GM12878 (cell line): ENCODE data around the gene SLAMF9.

Source experiments
- CTCF ChIP-seq, 3 experiments: IDR thresholded peaks in 2 of 3; conservative IDR thresholded peaks in 1 of 3; 2 replicates each; pipeline ENCODE4 v1.5.1; 2011; ENCODE audit warnings: low read depth in 3 of 3, low read length in 3 of 3, mild to moderate bottlenecking in 3 of 3, control low read depth in 2 of 3, moderate library complexity in 2 of 3, inconsistent platforms in 1 of 3, mixed read lengths in 1 of 3; ENCODE audit not compliant: control insufficient read depth in 2 of 3, insufficient read depth in 1 of 3; ENCODE audit errors: extremely low read depth in 1 of 3
- EP300 ChIP-seq, 2 experiments: fragments of 150-350 bp in 1 of 2; IDR thresholded peaks; 2 replicates each; pipeline ENCODE4 v1.6.1; 2011 to 2012; ENCODE audit warnings: low read depth in 2 of 2, low read length in 2 of 2, borderline replicate concordance in 1 of 2, improper control_type of control experiment in 1 of 2, inconsistent platforms in 1 of 2; ENCODE audit not compliant: control insufficient read depth in 1 of 2
- HCFC1 ChIP-seq: fragments of 150-350 bp; IDR thresholded peaks from 2 replicates; pipeline ENCODE4 v1.6.1; 2014; ENCODE audit warnings: low read length
- KLF5 ChIP-seq: fragments of 450-650 bp; IDR thresholded peaks from 2 replicates; pipeline ENCODE4 v1.6.1; 2014; ENCODE audit warnings: mild to moderate bottlenecking; ENCODE audit not compliant: partially characterized antibody
- POLR2A ChIP-seq: IDR thresholded peaks from 2 replicates; pipeline ENCODE4 v1.6.1; 2011; ENCODE audit warnings: low read depth, mild to moderate bottlenecking, low read length
- POLR2AphosphoS5 ChIP-seq: IDR thresholded peaks from 2 replicates; pipeline ENCODE4 v1.6.1; 2011; ENCODE audit warnings: mild to moderate bottlenecking, low read length, inconsistent platforms
- RCOR1 ChIP-seq: conservative IDR thresholded peaks from 2 replicates; pipeline ENCODE4 v1.6.1; 2012; ENCODE audit warnings: low read depth, low read length, improper control_type of control experiment
- RFX5 ChIP-seq: IDR thresholded peaks from 2 replicates; pipeline ENCODE4 v1.6.1; 2011; ENCODE audit warnings: low read depth, low read length, improper control_type of control experiment
- TBL1XR1 ChIP-seq: IDR thresholded peaks from 2 replicates; pipeline ENCODE4 v1.6.1; 2012; ENCODE audit warnings: low read depth, low read length, improper control_type of control experiment
- ZNF274 ChIP-seq: IDR thresholded peaks from one replicate; pipeline ENCODE4 v1.8.0; 2011; ENCODE audit not compliant: insufficient read length, insufficient read depth

GRCh38 chr1:159953536-159954515, at the start of gene SLAMF9:
- TF ChIP-seq POLR2AphosphoS5 = no peak
- TF ChIP-seq CTCF (IDR thresholded peaks at IDR 0.05 in 2 of 3, conservative IDR thresholded peaks at IDR 0.05 in 1 of 3; ENCODE audit: control insufficient read depth in 2 of 3, extremely low read depth in 1 of 3, insufficient read depth in 1 of 3, low read depth in 3 of 3, low read length in 3 of 3) = no peak
- TF ChIP-seq KLF5 = no peak
- no peak for TF ChIP-seq RFX5
- no peak for TF ChIP-seq TBL1XR1
- no peak for TF ChIP-seq POLR2A
- TF ChIP-seq HCFC1 = no peak
- no peak for TF ChIP-seq ZNF274
- TF ChIP-seq EP300 (IDR thresholded peaks at IDR 0.05; ENCODE audit: borderline replicate concordance in 1 of 2, control insufficient read depth in 1 of 2, low read depth in 2 of 2, low read length in 2 of 2) = no peak
- TF ChIP-seq RCOR1 = no peak
